Ishikawa (cell line): ENCODE data around the gene PIGQ.

Source experiments
- CEBPB ChIP-seq: IDR thresholded peaks from 2 replicates; pipeline ENCODE4 v1.6.1; 2012
- CREB1 ChIP-seq: IDR thresholded peaks from 2 replicates; pipeline ENCODE4 v1.6.1; 2012; ENCODE audit warnings: low read depth
- EGR1 ChIP-seq: IDR thresholded peaks from 2 replicates; pipeline ENCODE4 v1.6.1; 2012
- EP300 ChIP-seq: IDR thresholded peaks from 2 replicates; pipeline ENCODE4 v1.6.1; 2012; ENCODE audit warnings: borderline replicate concordance
- FOXM1 ChIP-seq: IDR thresholded peaks from 2 replicates; pipeline ENCODE4 v1.6.1; 2012; ENCODE audit warnings: low read depth, borderline replicate concordance
- MAX ChIP-seq: IDR thresholded peaks from 2 replicates; pipeline ENCODE4 v1.6.1; 2012
- NFIC ChIP-seq: IDR thresholded peaks from 2 replicates; pipeline ENCODE4 v1.6.1; 2012
- RAD21 ChIP-seq: IDR thresholded peaks from 2 replicates; pipeline ENCODE4 v1.6.1; 2012; ENCODE audit warnings: low read depth
- TAF1 ChIP-seq: IDR thresholded peaks from 2 replicates; pipeline ENCODE4 v1.6.1; 2012; ENCODE audit warnings: low read depth, mild to moderate bottlenecking
- TCF12 ChIP-seq: IDR thresholded peaks from 2 replicates; pipeline ENCODE4 v1.6.1; 2012; ENCODE audit warnings: low read depth
- TEAD4 ChIP-seq: IDR thresholded peaks from 2 replicates; pipeline ENCODE4 v1.6.1; 2012
- USF1 ChIP-seq: IDR thresholded peaks from 2 replicates; pipeline ENCODE4 v1.6.1; 2012
- YY1 ChIP-seq: IDR thresholded peaks from 2 replicates; pipeline ENCODE4 v1.6.1; 2012; ENCODE audit warnings: low read depth
- ZBTB7A ChIP-seq: IDR thresholded peaks from 2 replicates; pipeline ENCODE4 v1.6.1; 2012; ENCODE audit warnings: low read depth
- TF ChIP-seq, protein P1 (sequence below): IDR thresholded peaks from 2 replicates; pipeline ENCODE4 v1.6.1; 2012; ENCODE audit warnings: low read depth, mild to moderate bottlenecking

Gene PIGQ

DNA sequence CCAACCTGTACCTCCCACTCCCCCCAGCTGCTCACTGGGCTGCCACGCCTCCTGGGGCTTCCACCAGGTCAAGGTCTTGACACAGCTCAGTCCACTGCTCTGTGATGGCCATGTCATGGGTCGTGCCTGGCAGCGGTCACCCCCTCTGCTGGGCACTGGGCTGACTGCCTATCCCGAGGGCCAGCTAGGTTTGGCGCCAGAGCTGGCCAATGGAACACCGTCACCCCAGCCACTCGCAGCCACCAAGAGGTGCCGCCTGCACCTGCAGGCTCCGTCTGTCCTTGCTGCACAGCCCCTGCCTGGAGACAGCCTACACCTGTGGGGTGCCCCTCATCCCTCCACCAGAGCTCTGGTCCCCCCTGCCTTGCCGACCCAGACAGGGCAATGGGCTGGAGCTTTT is 15.6 kb downstream of the PIGQ start:
- TF ChIP-seq CREB1 (no peak), MAX (peak; percentile 17; the same call in 1 of the 2 replicates)

DNA sequence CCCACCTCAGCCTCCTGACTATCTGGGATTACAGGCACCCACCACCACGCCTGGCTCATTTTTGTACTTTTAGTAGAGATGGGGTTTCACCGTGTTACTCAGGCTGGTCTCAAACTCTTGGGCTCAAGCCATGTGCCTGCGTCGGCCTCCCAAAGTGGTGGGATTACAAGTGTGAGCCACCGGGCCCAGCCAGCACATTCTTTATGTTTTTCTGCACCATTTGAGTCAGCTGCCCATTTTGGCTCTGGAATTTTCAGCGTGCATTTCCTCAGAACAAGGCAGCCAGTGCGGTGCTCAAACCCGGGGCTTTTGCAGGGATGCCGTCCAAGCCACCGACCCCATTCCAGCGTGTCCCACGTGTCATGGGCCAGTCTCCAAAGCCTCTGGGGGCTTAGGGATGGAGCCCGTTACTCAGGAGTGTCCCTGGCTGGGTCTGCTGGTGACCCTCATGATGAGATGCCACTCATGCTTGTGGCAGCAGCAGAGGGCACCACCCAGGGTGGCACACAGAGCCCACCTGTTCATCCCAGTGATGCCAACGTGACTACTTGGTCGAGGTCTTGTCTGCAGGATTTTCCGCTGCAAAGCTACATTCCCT is 16.4 kb downstream of the PIGQ start:
- TF ChIP-seq NFIC = no peak
- no peak for TF ChIP-seq EGR1
- no peak for TF ChIP-seq YY1
- TF ChIP-seq TAF1 = no peak
- TF ChIP-seq USF1 = 0 out of 2 replicates have a peak, but pooled peaks have one; percentile 1
- no peak for TF ChIP-seq CREB1
- TF ChIP-seq, protein P1, sequence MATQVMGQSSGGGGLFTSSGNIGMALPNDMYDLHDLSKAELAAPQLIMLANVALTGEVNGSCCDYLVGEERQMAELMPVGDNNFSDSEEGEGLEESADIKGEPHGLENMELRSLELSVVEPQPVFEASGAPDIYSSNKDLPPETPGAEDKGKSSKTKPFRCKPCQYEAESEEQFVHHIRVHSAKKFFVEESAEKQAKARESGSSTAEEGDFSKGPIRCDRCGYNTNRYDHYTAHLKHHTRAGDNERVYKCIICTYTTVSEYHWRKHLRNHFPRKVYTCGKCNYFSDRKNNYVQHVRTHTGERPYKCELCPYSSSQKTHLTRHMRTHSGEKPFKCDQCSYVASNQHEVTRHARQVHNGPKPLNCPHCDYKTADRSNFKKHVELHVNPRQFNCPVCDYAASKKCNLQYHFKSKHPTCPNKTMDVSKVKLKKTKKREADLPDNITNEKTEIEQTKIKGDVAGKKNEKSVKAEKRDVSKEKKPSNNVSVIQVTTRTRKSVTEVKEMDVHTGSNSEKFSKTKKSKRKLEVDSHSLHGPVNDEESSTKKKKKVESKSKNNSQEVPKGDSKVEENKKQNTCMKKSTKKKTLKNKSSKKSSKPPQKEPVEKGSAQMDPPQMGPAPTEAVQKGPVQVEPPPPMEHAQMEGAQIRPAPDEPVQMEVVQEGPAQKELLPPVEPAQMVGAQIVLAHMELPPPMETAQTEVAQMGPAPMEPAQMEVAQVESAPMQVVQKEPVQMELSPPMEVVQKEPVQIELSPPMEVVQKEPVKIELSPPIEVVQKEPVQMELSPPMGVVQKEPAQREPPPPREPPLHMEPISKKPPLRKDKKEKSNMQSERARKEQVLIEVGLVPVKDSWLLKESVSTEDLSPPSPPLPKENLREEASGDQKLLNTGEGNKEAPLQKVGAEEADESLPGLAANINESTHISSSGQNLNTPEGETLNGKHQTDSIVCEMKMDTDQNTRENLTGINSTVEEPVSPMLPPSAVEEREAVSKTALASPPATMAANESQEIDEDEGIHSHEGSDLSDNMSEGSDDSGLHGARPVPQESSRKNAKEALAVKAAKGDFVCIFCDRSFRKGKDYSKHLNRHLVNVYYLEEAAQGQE = no peak
- 0 out of 2 replicates have a peak, but pooled peaks have one; percentile 9 for TF ChIP-seq TEAD4
- TF ChIP-seq RAD21 = no peak
- TF ChIP-seq CEBPB = no peak
- no peak for TF ChIP-seq TCF12
- no peak for TF ChIP-seq ZBTB7A
- no peak for TF ChIP-seq FOXM1
- no peak for TF ChIP-seq EP300
- peak; percentile 51; the same call in 1 of the 2 replicates for TF ChIP-seq MAX

DNA sequence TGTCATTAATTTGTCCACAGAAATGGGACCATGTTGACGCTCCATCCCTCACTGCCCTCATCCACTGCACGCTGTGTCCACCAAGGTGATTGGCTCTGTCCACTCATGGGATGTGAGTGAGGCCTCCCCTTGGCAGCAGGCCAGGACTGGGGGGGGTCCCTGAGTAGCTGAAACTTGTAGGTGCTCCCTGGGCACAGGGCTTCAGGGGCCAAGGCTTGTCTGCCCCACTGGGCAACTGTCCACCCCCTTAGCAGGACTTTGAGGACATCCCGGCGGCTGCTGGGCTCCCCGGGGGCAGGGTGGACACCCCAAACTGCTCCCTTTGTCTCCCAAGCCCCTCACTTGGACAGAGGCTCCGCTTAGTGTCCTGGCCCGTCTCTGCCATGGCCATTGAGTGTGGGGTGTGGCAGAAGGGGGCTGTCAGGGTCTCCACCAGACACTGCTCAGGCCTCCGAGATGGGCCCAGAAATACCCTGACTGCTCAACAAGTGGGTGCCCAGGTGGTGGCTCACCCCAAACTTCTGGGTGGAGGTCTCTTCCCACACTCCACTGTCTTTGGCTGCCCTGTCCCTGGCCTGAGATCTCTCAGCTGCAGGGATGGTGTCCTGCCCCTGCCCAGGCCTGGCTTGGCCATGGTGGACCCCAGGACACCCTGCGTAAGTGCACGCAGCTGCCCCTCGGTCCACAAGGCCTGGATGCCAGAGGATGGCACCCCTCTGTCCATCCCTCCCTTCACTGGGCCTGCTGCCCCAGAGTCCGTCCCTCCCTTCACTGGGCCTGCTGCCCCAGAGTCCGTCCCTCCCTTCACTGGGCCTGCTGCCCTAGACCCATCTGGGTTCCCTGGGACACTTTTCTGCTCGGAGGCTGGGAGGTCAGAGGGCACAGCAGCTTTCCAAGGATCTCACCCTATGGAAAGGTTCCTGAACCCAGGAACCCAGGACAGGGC is 17.1 kb downstream of the PIGQ start:
- TF ChIP-seq NFIC (peak; percentile 71), EP300 (no peak)

DNA sequence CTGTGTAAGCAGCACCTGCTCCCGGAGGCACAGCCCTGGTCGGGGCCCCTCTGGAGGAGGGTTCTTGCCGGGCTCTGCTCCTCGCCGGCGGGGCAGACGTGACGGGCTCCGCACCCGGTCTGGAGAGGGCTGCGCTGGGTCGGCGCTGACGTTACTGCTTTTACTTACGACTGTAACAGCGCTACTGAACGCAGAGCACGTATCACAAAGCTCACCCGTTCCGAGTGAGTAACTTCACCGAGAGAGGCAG is 18.8 kb downstream of the PIGQ start:
- no peak for TF ChIP-seq CEBPB
- TF ChIP-seq TCF12 = no peak
- TF ChIP-seq RAD21 = no peak
- no peak for TF ChIP-seq EP300
- no peak for TF ChIP-seq CREB1
- TF ChIP-seq NFIC = no peak
- no peak for TF ChIP-seq EGR1
- no peak for TF ChIP-seq ZBTB7A
- TF ChIP-seq YY1 = no peak

- peak; percentile 43 for TF ChIP-seq USF1
- peak; percentile 80 for TF ChIP-seq EGR1
- TF ChIP-seq TAF1 = peak; percentile 88
- no peak for TF ChIP-seq ZBTB7A
- peak; percentile 54 for TF ChIP-seq TCF12
- peak; percentile 40; the same call in 1 of the 2 replicates for TF ChIP-seq YY1
- TF ChIP-seq CEBPB = no peak
- TF ChIP-seq NFIC = no peak
- no peak for TF ChIP-seq CREB1
- TF ChIP-seq FOXM1 = no peak
- TF ChIP-seq RAD21 = no peak
- TF ChIP-seq, protein P1 = no peak
- peak; percentile 28; the same call in 1 of the 2 replicates for TF ChIP-seq TEAD4
- peak; percentile 23; the same call in 1 of the 2 replicates for TF ChIP-seq MAX
- no peak for TF ChIP-seq EP300
These were observed 19.3 kb downstream of the PIGQ start for GRCh38 chr16:588889-589657.
